GM18951 (cell line): Measurements from ENCODE around the gene IL24.

Experiments used
- POLR2A ChIP-seq: IDR thresholded peaks from 4 replicates; pipeline ENCODE4 v1.6.1; 2011; ENCODE audit warnings: mild to moderate bottlenecking; ENCODE audit not compliant: insufficient read length, insufficient read depth; ENCODE audit errors: extremely low read depth
- in situ Hi-C: fragments of 300-500 bp; cut with MboI; formaldehyde crosslinking; loops from one replicate; pipeline ENCODE4 v1.12.0; 2022; ENCODE audit warnings: low sequenced_read_pairs, mixed read lengths, inconsistent platforms; ENCODE audit not compliant: unreplicated experiment

IL24 gene

DNA sequence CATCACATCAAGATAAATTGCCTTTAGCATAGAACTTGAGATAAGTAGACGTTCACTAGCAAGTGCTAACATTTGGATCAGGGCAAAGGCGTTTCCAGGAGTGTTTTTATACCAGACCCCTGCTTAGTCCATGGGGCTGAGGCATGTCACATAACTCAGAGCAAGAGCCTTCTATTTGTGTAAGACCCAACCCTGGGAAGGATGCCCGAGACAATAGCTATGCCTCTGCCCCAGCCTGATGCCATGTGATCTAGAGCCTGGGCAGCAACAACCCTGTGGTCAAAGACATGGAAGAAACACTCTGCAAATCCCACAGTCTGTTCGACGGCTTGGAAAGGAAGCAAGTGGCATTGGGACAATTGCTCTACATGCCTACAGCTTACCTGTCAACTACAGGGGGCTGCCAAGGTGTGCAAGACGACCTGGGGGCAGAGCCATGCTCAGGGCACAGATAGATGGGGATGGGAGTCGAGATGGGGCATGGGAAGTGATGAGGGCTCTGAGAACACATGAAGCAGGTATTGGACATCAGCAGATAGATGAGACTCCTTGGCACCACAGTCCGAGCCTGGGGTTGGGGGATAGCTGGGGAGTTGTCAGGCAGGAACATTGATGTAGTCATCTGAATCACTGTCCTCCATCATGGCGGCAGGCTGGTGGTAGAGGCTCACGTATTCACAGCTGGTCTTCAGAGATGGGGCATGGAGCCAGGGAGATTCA, 7.3 kb downstream of the IL24 start:
- no peak for TF ChIP-seq POLR2A
- in situ Hi-C loops: no loop called here

DNA sequence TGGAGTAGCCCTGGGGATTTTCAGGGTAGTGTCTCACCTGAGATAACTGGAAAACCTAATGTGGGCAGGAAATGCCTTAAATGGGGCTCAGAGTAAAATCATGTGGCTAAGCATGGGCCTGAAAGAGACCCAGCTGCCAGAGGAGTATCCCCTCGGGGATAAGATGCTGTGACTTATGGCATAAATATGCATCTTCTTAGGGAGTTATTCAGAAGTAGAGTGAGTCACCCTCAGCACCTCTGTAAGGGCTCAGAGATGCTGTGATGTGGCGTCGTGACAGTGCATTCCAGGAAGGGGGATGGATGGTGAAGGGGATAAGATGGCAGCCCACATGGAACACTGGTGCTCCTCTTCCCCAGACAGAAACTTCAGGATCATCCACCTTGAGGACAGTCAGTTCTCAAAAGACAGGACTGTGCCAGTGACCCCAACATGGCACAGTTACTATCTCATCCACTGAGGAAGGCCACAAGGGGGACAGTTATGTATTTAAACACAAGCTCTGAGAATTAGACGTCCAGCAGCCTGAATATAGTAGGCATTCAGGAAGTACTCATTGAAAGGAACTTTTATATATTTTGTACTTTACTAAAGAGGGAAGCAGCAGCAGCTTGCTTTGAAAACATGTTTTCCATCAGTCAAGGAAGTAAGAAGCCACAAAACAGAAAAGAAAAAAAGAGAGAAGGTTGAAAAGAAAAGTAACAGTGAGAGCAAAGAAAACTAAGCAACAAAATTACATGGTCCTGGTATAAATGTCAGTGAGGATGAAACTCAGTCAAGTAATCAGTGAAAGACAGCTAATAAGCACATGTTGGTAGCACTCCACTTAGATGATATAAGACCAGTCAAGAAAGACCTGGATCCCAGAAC, 8.3 kb downstream of the IL24 start:
- in situ Hi-C loops: no loop called here
- TF ChIP-seq POLR2A: no peak

- in situ Hi-C loops: no loop called here
- no peak for TF ChIP-seq POLR2A
These were observed 10.2 kb downstream of the IL24 start for GRCh38 chr1:206907304-206907991.

- TF ChIP-seq POLR2A: no peak
- in situ Hi-C loops: no loop called here
These were observed 10.8 kb downstream of the IL24 start for GRCh38 chr1:206908038-206908437.

DNA sequence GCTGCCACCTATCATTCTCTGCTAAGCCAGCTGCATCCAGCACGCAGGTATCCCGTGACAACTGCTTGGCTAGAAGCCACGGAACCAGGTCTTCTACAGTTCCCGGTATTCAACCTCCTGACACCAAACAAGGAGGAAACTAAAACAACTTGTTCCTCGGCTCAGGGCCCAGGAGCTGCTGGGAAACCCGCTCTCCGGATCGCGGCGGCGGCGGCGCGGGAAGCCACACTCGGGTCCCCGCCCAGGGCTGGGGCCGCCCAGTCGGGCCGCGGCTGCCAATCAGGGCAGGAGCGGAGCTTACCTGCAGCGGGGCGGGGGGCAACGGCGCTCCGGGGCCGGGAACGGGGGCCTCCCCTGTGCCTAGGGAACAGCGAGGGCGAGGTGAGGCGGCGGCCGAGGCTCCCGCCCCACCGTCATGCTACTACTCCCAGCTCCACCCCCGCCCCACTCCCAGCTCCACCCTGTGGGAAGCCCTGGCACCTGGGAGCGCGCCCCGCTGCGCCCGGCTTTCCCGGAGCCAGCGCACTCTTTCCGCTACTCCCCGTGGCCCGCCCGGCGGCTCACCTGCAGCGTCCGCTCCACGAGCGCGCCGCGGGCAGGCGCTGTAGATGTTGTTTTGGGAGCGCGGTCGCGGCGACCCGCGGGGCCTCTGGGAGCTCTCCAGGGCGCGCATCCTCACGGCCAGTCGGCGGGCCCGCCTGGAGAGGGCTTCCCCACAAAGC, 12.1 kb downstream of the IL24 start:
- no peak for TF ChIP-seq POLR2A
- in situ Hi-C loops: no loop called here

GRCh38 chr1:206909883-206910318, 12.7 kb downstream of the IL24 start:
- no peak for TF ChIP-seq POLR2A
- in situ Hi-C loops: loop anchor here (5.0 kb wide), 1 partner anchor 173 kb away; no protein-coding TSS in a partner anchor

DNA sequence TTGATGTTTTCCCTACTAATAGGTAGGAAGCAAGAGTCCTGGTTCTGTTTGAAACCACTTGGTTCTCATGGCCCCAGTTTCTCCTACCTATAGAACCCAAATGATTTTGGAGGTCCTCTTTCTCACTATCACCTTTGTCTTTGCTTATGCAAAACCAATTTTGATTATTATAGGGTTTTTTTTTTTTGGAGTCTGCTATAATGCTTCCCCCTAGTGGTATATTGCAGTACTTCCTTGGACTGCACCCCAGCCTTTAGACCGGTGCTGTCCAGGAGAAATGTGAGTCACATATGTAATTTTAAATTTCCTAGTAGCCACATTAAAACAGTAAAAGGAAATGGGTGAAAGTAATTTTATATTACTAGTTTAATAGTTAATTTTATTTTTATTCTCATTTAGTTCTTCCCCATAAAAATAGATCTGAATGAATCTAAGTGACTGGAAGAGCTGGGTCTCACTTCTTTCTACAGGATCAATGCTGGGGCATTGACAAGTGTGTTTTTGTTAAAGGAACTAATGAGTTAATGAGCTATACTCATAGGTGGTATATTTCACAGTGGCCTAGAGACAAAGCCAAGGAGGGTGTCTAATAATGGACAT, 13.9 kb downstream of the IL24 start:
- in situ Hi-C loops: loop anchor here (5.0 kb wide), 1 partner anchor 174 kb away; no protein-coding TSS in a partner anchor

DNA sequence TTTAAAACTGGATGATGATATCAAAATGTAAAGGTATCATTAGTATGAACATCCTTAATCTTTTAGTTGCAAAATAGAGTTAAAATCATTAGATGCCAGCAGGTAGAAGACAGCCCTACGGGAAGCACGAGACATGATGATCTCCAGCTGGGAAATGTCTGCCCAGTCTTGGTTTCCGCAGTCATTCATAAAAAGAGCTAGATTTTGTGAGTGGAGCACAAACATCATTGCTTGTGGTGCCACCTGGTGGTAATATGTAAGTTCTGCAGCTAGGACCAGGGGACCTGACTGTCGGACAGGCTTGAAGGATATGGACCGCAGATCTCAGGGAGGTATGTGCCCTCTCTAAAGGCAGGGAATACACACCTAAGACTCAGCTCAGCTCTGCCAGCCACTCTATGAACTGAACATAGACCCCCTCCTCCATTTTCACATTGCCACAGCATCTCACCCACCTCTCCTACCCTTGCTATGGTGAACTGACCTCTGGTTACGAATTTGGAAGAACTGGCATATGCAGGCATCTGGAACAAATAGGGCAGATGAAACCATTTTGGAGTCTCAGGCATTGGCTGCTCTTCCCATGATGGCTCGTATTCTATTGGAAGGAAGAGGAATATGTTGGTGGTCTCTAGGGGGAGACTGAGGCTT, 15.3 kb downstream of the IL24 start:
- in situ Hi-C loops: loop anchor here (5.0 kb wide), 1 partner anchor 175 kb away; no protein-coding TSS in a partner anchor
- TF ChIP-seq POLR2A: no peak

More for the DNA sequence above, 13.9 kb downstream of the IL24 start:
- TF ChIP-seq POLR2A: no peak

GRCh38 chr1:206913766-206914537, 16.7 kb downstream of the IL24 start:
- TF ChIP-seq POLR2A: no peak
- in situ Hi-C loops: loop anchor here (5.0 kb wide), 1 partner anchor 177 kb away; no protein-coding TSS in a partner anchor

- TF ChIP-seq POLR2A: no peak
- in situ Hi-C loops: no loop called here
These were observed 17.9 kb downstream of the IL24 start for GRCh38 chr1:206915030-206915735.
